Kidney epithelial cell (primary cell): ENCODE results near the gene DSC2. TPM values are rescaled to one million over a fixed set of nuclear protein-coding genes. Genes with fewer than 3 reads are reported as not detected.

Source experiments
- DNase-seq: peaks from one replicate; pipeline ENCODE4 v3.0.0-alpha.2; 2010; ENCODE audit warnings: low read depth
- H3K27me3 ChIP-seq: 2 replicates; pipeline ENCODE4 v1.6.0; 2011; ENCODE audit warnings: low read length; ENCODE audit not compliant: control insufficient read depth, insufficient read depth
- H3K36me3 ChIP-seq: 2 replicates; pipeline ENCODE4 v1.5.1; 2011; ENCODE audit warnings: low read length; ENCODE audit not compliant: control insufficient read depth, insufficient read depth
- H3K4me3 ChIP-seq: 2 replicates; pipeline ENCODE4 v1.5.1; 2011; ENCODE audit warnings: low read depth, mild to moderate bottlenecking, control low read depth, low read length
- CTCF ChIP-seq: IDR thresholded peaks from 2 replicates; pipeline ENCODE4 v1.5.1; 2011; ENCODE audit warnings: mild to moderate bottlenecking, moderate library complexity, low read length, control low read depth, inconsistent platforms; ENCODE audit not compliant: insufficient read depth, poor library complexity, severe bottlenecking
- total RNA-seq: library from RNA; depleted of rRNA; stranded (reverse); fragments of >200 nt; gene quantifications from 2 replicates; pipeline ENCODE4 v1.2.3, GENCODE V29; 2015

DSC2 gene
- total RNA-seq, 1 donor from 2014 or later = 31.8 TPM

- no peaks in the 10 kb centered on the region for H3K36me3 ChIP-seq
- no peak for TF ChIP-seq CTCF
Measured at GRCh38 chr18:31045599-31045998, 56.6 kb downstream of the DSC2 start.

GRCh38 chr18:31044926-31045325, 57.3 kb downstream of the DSC2 start:
- no peak for DNase-seq
- no peak for TF ChIP-seq CTCF
- Histone ChIP-seq H3K4me3 (no peak overlapping the region), H3K27me3 (peaks cover 34% of the 10 kb centered on the region), H3K36me3 (no peaks in the 10 kb centered on the region)

More at GRCh38 chr18:31045599-31045998, 56.6 kb downstream of the DSC2 start:
- Histone ChIP-seq H3K27me3 (peaks cover 34% of the 10 kb centered on the region), H3K4me3 (no peak overlapping the region)
- no peak for DNase-seq

GRCh38 chr18:31043709-31044108, 58.5 kb downstream of the DSC2 start:
- no peak overlapping the region for H3K4me3 ChIP-seq
- TF ChIP-seq CTCF = no peak
- DNase-seq = no peak
- peaks cover 34% of the 10 kb centered on the region for H3K27me3 ChIP-seq
- H3K36me3 ChIP-seq = no peaks in the 10 kb centered on the region

GRCh38 chr18:31042406-31043181, 59.6 kb downstream of the DSC2 start, which contains the start of gene DSC3:
DSC3 (minus strand) TSS chr18:31042742; CDS start chr18:31042660, 82 bp downstream.
- no peak for TF ChIP-seq CTCF

GRCh38 chr18:31042084-31042405, 60.2 kb downstream of the DSC2 start:
- H3K36me3 ChIP-seq = no peaks in the 10 kb centered on the region
- no peak for DNase-seq
- H3K27me3 ChIP-seq = peaks cover 34% of the 10 kb centered on the region
- no peak for TF ChIP-seq CTCF
- H3K4me3 ChIP-seq = peak overlapping the region; percentile 40

More at GRCh38 chr18:31042406-31043181, 59.6 kb downstream of the DSC2 start, which contains the start of gene DSC3:
- Histone ChIP-seq H3K27me3 (peaks cover 34% of the 10 kb centered on the region), H3K4me3 (peak within 1 kb of the TSS; percentile 40), H3K36me3 (no peaks in the 10 kb centered on the region)
- no peak for DNase-seq
